ENCODE results near the gene TFAP2C. TPM values are rescaled to one million over a fixed set of nuclear protein-coding genes. Genes with fewer than 3 reads are reported as not detected.

TFAP2C gene
- total RNA-seq, 1 experiment from 2014 or later: 6.9 TPM

DNA sequence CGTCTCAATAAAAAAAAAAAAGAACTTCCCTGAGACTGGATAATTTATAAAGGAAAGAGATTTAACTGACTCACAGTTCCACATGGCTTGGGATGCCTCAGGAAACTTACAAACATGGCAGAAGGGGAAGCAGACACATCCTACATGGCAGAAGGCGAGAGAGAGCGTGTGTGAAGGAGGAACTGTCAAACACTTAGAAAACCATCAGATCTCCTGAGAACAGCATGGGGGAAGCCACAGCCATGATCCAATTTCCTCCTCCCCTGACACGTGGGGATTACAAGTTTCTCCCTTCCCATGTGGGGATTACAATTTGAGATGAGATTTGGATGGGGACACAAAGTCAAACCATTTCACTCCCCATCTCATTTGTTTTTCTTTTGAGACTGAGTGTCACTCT lies 46.6 kb upstream of the TFAP2C start:
- H3K4me2 ChIP-seq (ENCODE audit: low read length): no peak overlapping the region
- H2AFZ ChIP-seq (ENCODE audit: low read depth, low read length, poor library complexity, severe bottlenecking): no peak overlapping the region
- no peak overlapping the region for H3K9ac ChIP-seq (ENCODE audit: low read length)
- POLR2A ChIA-PET: no interaction called here
- no peaks in the 10 kb centered on the region for H3K36me3 ChIP-seq (ENCODE audit: control insufficient read depth in 1 of 2, insufficient read depth in 2 of 2, low read length in 2 of 2)
- CTCF ChIA-PET: no interaction called here
- H3K27me3 ChIP-seq (ENCODE audit: insufficient read depth, low read length): no peaks in the 10 kb centered on the region
- DNase-seq (ENCODE audit: low read depth, low spot score) (no peak), ATAC-seq (no peak)
- H3K9me3 ChIP-seq (ENCODE audit: control insufficient read depth in 1 of 2, insufficient read depth in 1 of 2, low read depth in 1 of 2, low read length in 2 of 2): no peaks in the 10 kb centered on the region
- no peak overlapping the region for H3K4me3 ChIP-seq (replicated peaks in 1 of 2; ENCODE audit: low read depth in 1 of 2, low read length in 2 of 2)
- BruUV-seq (replicated peaks): no TSS peak
- H3K9me2 ChIP-seq (ENCODE audit: insufficient read depth): no peaks in the 10 kb centered on the region
- intact Hi-C loops (cut with micrococcal nuclease): no loop called here
- no peak for TF ChIP-seq EZH2 (IDR thresholded peaks at IDR 0.05)
- TF ChIP-seq RAD21 (IDR thresholded peaks at IDR 0.05; ENCODE audit: low read depth): no peak
- no peak for TF ChIP-seq JUND (IDR thresholded peaks at IDR 0.05)
- TF ChIP-seq ZNF274 (IDR thresholded peaks at IDR 0.05; ENCODE audit: low read depth, low read length): no peak
- TF ChIP-seq, protein P1, sequence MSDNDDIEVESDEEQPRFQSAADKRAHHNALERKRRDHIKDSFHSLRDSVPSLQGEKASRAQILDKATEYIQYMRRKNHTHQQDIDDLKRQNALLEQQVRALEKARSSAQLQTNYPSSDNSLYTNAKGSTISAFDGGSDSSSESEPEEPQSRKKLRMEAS (IDR thresholded peaks at IDR 0.05): no peak
- TF ChIP-seq SP1 (IDR thresholded peaks at IDR 0.05; ENCODE audit: low read depth): no peak
- no peak for TF ChIP-seq CEBPB (IDR thresholded peaks at IDR 0.05; ENCODE audit: low read depth)
- TF ChIP-seq, protein P2, sequence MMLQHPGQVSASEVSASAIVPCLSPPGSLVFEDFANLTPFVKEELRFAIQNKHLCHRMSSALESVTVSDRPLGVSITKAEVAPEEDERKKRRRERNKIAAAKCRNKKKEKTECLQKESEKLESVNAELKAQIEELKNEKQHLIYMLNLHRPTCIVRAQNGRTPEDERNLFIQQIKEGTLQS (IDR thresholded peaks at IDR 0.05): no peak
- no peak for TF ChIP-seq TCF7L2 (IDR thresholded peaks at IDR 0.05; ENCODE audit: borderline replicate concordance, extremely low read depth, insufficient read depth, insufficient read length)
- TF ChIP-seq, protein P3, sequence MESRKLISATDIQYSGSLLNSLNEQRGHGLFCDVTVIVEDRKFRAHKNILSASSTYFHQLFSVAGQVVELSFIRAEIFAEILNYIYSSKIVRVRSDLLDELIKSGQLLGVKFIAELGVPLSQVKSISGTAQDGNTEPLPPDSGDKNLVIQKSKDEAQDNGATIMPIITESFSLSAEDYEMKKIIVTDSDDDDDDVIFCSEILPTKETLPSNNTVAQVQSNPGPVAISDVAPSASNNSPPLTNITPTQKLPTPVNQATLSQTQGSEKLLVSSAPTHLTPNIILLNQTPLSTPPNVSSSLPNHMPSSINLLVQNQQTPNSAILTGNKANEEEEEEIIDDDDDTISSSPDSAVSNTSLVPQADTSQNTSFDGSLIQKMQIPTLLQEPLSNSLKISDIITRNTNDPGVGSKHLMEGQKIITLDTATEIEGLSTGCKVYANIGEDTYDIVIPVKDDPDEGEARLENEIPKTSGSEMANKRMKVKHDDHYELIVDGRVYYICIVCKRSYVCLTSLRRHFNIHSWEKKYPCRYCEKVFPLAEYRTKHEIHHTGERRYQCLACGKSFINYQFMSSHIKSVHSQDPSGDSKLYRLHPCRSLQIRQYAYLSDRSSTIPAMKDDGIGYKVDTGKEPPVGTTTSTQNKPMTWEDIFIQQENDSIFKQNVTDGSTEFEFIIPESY (IDR thresholded peaks at IDR 0.05; ENCODE audit: extremely low read depth, insufficient replicate concordance, low read length): no peak
- RAD21 ChIA-PET (ENCODE audit: low non-redundant PET in 1 of 2, low total read pairs in 2 of 2, uncharacterized antibody in 2 of 2, unreplicated experiment in 2 of 2): no interaction called here
- H3K4me1 ChIP-seq (ENCODE audit: control insufficient read depth in 1 of 2, insufficient read depth in 2 of 2, low read length in 2 of 2): peaks cover 4 to 6% of the 10 kb centered on the region in 2 experiments; a peak in 2 of 4 replicates
- no peaks in the 10 kb centered on the region for H3K79me2 ChIP-seq (ENCODE audit: insufficient read depth, low read length)
- H3K27ac ChIP-seq (ENCODE audit: low read depth, low read length): no peak overlapping the region
- H4K20me1 ChIP-seq (ENCODE audit: insufficient read depth): no peaks in the 10 kb centered on the region
